ENCODE data around the gene HEXD. TPM values are rescaled to one million over a fixed set of nuclear protein-coding genes. Genes with fewer than 3 reads are reported as not detected.

HEXD gene
- total RNA-seq, 1 donor from 2014 or later, result 21.7 TPM

DNA sequence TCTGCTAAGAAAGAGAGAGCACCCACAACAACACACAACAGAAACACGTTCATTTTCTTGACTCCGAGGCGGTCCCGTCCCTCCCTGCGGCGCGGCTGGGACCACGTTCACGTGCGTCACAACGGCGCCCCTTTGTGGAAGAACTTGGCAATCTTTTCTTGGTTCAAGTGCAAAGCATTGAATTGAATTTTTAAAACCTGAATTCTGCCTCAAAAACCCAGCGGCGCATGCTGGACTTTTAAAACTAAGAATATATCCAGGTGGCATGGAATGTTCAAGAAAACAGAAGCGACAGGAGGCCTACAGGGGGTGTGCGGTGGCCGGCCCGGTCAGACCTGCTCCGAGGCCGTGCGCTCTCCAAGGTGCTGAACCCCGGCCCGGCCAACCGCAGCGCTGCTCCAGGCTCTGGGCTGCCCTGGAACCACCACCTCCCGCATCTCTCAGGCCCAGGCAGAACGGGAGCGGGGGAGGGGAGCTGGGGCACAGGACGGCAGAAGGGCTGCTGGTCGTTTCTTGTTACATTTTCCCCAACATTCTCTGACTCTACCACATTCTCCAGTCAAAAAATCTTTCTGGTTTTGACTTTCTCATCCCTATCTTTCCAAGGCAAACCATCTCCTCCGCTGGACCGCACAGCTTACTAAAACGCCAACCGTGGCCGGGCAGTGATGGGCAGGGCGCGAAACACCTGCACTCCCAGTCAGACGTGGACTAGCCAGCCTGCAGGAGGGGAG is 3.4 kb upstream of the HEXD start:
- DNase-seq (ENCODE audit: low read depth), result peak; percentile 22

DNA sequence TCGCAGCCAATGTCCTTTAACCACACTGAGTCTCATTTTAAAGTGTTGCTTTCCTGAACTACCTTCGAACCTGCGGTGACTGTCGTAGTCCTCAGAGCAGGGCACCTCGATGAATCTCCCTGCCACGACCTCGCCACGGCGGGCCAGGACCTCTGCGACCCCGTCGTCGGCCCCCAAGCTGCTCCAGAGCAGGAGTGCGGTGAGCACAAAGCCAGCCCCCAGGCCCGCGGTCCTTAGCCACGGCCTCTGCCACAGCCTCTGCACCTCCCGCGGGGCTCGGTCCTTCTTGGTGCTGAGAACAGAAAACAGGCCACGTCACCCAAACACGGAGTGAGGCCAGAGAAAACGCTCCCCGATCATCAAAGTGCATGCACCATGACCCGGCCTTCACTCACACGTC is 2.8 kb upstream of the HEXD start:
- no peak for DNase-seq (ENCODE audit: low read depth)

DNA sequence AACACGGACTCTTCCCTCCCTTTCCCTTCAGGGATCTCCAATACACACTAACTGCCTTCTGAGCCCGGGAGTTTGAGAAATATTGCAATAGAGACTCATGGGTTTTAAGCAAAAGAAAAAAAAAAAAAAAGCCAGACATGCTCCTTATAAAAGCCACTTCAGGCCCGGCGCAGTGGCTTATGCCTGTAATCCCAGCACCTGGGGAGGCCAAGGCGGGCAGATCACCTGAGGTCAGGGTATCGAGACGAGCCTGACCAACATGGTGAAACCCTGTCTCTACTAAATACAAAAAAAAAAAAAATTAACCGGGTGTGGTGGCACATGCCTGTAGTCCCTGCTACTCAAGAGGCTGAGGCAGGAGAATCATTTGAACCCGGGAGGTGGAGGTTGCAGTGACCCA is 2.4 kb upstream of the HEXD start:
- DNase-seq (ENCODE audit: low read depth), result no peak

DNA sequence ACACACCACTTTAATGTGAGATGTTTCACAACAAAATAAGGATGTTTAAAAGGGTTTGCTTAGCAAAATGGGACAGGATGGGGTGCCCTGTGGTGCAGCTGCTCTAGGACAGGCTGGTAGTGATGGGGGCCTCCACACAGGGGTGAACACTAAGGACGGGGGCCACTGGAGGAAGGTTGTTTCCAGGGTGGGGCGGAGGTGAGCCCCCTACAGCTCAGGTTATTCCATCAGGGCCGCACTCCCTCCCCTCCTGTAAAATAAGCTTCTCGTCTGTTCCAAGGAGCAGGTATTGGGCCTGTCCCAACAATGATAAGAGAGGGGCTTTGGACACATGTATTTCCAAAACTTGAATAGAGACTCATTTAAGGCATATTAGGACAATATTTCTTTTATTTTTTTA is 1.9 kb upstream of the HEXD start:
- no peak for DNase-seq (ENCODE audit: low read depth)

DNA sequence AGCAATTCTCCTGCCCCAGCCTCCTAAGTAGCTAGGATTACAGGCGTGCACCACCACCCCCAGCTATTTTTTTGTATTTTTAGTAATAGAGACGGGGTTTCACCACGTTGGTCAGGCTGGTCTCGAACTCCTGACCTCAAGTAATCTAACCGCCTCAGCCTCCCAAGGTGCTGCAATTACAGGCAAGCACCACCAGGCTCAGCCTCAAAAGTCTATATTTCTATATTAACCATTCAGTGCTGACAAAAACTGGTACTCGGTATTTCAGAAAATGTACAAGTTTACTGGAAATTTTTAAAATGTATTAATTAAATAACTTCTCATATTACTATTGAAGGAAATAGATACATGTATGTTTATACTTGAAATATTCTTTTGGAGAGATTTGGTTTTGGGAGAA is 1.4 kb upstream of the HEXD start:
- DNase-seq (ENCODE audit: low read depth), result no peak

DNA sequence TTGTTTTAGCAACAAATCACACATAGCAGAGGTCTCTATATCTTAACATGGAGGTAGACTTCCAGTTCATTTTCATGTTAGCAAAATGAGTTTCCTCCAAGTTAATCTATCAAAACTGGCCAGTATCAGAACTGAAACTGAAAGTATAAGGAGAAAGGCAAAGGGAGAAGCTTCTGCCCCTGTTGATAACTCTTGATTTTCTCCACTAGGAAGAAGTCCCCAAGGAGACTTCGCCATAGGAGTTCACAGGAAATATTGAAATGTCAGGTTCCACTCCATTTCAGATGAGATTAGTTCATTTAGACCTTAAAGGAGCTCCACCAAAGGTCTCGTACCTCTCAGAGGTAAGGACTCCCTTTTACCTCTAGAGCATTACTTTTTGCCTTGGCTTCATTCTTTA is 1.4 kb downstream of the HEXD start:
- peak; percentile 19 for DNase-seq (ENCODE audit: low read depth)

DNA sequence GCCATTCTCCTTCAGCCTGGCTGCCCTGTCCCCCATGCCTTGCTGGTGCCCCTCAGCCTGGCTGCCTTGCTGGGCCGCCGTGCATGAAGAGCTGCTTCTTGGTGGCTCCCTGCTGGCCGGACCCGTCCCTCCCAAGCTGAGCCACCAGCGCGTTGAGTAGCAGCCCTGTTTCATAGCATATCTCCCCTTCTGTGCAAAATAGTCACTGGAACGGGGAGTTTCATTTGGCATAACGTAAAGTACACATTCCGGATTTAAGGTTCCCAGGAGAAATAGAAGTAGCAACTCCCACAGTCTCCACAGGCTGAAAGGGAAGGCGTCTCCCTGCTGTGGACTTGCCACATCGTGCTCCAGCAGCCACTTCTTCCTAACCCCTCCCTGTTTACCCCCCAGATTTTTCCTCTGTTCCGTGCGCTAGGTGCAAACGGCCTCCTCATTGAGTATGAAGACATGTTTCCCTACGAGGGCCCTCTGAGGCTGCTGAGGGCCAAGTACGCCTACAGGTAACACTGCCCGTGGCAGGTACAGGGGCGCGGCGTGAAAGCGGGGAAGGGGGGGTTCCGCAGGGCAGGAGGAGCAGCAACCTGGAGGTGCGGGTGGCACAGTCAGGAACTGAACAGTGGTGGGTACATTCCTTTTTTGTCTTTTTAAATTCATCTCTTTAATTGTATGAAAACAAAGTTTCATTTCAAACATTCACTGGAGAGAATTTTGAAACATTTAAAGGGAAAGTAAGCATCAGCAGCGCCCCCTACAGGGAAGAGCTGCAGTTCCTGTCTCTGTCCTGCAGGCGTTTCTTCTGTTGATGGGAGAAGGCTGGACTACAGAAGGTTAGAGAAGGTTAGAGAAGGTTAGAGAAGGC is 6.1 kb downstream of the HEXD start:
- peak; percentile 19 for DNase-seq (ENCODE audit: low read depth)

DNA sequence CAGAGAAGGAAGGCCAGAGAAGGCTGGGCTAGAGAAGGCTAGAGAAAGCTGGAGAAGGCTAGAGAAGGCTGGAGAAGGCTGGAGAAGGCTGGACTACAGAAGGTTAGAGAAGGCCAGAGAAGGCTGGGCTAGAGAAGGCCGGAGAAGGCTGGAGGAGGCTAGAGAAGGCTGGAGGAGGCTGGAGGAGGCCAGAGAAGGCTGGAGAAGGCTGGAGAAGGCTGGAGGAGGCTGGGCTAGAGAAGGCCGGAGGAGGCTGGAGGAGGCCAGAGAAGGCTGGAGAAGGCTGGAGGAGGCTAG is 6.7 kb downstream of the HEXD start:
- no peak for DNase-seq (ENCODE audit: low read depth)

DNA sequence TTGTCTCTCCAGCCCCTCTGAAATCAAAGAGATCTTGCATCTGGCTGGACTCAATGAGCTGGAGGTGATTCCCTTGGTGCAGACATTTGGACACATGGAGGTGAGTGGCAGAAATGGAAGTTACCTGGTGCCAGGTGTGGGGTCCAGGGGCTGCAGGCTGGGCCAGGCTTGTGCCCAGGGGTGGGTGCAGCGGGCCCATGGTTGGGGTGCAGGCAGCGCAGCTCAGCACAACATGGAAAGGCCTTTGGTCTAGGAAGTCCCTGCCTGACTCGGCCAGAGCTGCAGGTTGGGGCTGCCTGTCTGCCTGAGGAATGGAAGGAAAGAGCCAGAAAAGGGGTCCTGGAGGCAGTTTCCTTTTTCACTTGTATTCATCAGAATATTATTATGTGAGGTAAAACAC is 10.4 kb downstream of the HEXD start:
- DNase-seq (ENCODE audit: low read depth), result no peak

DNA sequence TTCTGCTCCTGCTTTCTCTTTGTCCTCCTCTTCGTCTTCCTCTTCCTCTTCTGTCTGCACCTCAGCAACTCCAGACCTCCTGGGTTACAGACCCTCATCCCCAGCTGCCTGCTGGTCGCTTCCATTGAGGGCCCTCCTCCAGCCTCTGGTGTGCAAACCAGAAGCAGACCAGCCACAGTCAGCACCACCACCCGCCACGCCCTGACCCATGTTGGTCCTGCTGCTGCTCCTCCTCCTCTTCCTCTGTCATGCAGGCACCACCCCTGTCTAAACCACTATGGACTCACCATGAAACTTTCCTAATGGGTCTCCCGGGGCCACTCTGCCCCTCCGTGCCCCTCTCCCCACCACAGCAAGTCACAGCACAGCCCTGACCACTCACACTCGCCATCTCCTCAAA is 11.7 kb downstream of the HEXD start:
- DNase-seq (ENCODE audit: low read depth), result no peak

DNA sequence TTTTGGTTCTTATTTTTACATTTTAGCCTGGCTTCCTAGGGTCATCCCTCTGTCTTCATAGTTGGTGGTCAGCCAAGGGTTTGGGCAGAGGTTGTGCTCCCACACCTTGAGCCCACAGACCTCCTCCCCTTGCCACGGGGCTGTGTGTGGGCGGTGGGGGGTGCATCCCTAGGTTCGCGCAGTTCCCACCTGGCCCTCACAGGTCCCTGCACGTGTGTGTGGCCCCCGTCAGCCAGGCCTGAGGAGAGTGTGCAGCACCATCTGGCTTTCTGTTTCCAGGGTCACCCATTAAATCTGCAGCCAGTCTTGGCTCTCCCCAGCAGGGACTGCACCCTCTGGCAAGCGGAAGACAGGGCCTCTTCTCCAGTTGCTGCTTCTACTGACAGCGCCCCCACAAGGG is 13.9 kb downstream of the HEXD start:
- DNase-seq (ENCODE audit: low read depth), result no peak

DNA sequence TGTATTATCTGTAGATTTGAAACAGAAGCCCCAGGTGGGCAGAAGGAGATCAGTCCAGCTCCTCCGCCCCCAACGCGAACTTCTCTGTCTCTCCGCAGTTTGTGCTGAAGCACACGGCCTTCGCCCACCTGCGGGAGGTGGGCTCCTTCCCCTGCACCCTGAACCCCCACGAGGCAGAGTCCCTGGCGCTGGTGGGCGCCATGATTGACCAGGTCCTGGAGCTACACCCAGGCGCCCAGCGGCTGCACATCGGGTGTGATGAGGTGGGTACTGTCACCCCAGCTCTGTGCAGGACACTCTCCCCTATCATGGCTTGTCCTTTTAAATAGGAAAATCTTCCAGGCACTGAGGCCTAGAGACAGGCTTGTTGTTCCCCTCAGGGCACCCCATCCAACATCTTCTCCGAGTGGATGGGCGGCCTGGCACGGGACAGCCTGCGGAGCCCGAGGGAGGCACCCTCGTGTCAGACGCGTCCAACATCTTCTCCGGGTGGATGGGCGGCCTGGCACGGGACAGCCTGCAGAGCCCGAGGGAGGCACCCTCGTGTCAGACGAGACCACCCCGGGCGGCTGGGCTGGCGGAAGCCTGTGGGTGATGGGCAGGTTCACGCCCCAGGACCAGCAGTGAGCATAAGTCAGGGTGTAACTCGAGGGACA is 15.5 kb downstream of the HEXD start:
- DNase-seq (ENCODE audit: low read depth), result no peak

DNA sequence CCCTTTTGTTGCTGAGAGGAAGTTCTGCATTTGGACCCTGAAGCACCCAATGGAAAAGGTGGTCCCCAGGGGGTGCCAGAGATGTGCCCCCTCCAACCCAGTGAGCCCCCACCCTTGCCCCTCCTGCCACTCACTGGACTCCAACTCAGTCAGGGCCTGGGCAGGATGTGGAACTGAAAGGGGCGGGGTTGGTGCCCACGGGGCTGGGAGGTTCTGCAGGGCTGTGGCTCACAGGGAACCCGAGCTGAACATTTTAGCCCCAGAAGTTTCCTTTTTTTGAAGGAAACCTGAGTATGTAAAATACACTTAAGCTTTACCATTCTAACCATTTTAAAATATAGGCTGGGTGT is 16.0 kb downstream of the HEXD start:
- no peak for DNase-seq (ENCODE audit: low read depth)

DNA sequence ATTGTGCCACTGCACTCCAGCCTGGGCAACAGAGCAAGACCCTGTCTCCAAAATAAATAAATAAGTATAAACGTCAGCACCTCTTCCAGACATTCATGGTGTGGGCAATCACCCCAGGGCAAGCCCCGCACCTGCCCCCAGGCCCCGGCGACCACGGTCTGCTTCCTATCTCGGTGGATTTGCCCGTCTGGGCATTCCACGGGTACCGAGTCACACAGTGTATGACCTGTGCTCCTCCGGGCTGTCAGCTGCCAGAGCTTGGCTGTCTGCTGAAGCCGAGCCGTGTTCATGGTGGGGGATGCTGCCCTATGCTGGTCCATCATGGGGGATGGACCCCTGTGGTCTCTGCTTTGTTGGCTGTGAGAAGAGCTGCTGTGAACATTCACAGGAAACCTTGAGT is 17.0 kb downstream of the HEXD start:
- DNase-seq (ENCODE audit: low read depth), result peak; percentile 13

DNA sequence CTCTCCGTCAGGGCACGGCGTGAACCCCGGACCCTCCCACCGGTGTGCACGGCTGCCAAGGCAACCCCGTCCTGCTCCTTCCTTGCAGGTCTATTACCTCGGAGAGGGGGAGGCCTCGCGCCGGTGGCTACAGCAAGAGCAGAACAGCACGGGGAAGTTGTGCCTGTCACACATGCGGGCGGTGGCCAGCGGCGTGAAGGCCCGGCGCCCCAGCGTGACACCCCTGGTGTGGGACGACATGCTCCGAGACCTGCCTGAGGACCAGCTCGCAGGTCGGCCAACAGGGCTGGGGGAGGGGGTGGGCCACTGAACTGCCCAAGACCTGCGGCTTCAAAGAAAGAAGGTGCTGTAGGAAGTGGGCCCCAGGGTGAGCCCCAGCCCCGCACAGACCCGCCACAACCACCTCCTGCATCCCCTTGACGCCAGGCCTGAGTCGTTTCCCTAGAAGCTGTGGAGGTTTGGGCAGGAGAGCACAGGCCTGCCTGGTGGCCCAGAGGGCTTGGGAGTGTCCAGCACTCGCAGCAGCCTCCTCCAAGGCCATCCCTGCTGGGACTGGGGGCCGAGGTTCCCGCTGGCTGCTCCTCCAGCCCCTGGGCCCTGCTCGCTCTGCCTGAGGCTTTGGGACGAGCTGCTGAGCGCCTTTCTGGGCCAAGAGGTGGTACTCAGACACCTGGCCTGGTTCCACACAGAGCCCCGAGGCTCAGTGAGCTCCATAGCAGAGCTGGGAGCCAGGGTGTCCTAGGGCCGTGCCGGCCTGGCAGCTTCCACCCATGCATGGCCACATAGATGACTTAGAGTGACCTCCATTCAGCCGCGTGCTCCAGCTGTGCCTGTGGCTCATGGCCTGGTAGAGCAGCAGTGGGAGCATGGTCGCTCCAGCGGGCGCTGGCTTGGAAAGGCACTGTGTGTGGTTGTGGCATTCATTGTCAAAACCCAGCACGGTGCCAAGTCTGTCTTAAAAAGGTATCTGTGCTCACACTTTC is 17.7 kb downstream of the HEXD start:
- DNase-seq (ENCODE audit: low read depth), result peak; percentile 33

DNA sequence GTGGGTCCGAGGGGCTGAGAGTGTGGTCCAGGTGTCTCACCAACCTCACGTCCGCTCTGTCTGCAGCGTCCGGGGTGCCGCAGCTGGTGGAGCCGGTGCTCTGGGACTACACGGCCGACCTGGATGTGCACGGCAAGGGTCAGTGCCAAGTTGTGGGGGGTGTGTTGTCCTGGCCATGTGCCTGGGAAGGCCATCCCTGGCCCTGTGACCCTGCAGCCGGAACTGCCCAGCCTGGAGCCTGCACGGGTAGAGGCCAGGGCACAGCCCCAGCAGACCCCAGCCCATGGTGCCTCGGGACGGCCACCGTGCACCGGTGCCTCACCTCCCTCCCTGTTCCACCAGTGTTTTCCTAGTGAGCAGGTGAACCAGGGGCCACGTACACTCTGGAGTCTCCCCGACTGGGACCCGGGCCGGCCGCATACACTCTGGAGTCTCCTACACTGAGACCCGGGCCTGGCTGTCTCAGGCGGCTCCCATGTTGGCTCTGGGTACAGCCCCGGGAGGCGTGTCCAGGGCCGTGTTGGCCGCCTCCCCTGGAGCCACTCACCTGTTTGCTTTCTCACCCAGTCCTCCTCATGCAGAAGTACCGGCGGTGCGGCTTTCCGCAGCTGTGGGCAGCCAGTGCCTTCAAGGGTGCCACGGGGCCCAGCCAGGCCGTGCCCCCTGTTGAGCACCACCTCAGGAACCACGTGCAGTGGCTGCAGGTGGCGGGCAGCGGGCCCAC is 18.6 kb downstream of the HEXD start:
- no peak for DNase-seq (ENCODE audit: low read depth)

DNA sequence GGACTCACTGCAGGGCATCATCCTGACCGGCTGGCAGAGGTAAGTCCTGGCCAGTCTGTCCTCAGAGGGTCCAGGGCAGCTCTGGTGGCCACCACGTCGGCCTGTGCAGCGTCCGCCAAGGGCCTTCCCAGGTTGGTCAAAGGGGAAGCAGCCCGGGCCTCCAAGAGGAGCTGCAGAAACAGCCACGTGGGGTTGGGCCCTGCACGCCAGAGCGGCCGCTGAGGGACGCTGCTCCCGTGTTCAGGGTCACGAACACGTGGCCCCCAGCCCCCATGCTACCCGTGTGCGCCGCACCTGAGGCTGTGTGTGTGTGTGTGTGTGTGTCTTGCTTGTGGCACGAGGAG is 19.1 kb downstream of the HEXD start:
- no peak for DNase-seq (ENCODE audit: low read depth)

DNA sequence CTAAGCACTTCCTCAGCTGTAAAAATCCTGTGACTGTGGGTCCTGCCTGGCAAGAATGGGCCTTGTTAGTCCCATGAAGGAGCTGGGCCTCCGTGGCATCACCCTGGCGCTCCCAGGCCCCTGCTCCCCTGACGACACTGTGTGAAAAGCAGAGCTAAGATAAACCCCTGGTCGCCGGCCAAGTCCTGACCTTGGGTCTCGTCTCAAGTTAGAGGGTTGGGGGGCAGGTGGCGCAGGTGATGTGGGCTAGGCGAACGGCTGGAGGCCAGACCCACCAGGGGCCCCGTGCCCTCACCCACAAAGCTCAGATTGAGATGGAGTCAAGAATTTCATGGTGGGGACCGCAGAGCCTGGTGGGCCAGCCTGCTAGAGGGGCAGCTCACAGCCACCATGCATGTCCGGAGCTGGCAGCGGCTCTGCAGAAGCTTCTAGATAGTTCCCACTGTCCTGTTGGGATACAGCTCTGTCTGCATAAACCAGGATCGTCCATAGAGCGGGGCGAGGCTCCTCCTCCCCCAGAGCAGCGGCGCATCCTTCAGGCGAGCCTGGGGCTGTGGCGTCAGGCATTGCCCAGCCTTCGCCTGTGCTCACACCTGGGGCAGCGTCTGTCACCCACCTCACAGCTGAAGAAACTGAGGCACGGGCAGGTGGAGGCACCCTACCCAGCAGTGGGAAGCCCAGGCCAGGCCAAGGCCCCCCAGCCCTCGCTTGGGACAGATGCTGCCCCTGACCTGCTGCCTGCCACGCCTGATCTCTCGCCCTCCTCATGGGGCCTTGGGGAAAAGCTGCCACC is 20.4 kb downstream of the HEXD start:
- DNase-seq (ENCODE audit: low read depth), result no peak

DNA sequence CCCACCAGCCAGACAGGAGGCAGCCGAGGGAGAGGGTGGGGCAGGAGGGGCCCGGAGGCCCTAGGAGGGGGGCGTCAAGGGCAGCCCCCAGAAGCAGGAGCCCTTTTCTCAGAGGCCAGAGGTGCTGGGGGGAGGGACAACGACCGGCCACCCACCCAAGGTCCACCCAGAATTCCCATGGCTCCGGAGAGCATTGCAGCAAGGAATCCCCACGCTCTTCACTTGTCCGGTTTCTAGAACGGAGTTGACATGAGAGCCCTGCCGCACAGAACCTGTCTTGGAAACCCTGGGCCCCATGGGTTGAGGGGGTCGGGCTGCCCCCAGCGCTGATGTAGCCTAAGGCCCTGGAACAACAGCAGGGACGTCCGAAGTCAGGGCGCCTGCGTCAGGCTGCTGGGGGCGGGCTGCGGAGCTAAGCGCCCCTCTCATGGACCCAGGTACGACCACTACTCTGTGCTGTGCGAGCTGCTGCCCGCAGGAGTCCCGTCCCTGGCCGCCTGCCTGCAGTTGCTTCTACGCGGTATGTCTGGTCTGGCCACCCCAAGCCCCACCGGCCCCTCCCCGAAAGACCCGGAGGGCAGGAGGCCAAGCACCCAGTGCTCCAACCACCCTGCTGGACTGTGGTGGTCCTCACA is 21.2 kb downstream of the HEXD start:
- no peak for DNase-seq (ENCODE audit: low read depth)

DNA sequence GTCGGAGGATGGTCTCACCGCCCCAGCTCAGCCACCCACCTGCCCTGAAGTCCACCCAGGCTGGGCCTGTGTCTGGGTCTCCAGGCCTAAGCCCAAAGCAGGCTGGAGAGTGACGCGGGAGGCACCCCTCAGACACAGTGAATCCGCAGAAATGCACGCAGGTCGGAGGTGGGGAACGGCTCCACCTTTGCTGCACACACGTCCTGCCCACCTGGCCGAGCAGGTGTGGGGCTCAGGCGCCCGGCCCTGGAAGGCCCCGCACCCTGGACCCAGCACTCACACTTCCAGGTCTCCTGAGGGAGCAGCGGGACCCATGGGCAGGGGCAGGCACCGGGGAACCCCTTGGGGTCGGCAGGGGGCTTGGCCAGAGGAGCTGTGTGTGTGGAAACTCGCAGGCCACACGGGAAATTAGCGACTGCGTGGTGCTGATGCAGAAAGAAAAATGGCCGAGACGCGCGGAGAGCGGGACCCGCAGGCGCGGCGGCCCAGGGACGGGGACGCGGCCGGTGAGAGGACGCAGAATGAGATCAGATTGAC is 21.8 kb downstream of the HEXD start:
- DNase-seq (ENCODE audit: low read depth), result no peak
